Measurements from ENCODE around the gene APH1B. TPM values are rescaled to one million over a fixed set of nuclear protein-coding genes. Genes with fewer than 3 reads are reported as not detected.

The APH1B gene
- total and polyA plus RNA-seq, 7 donors = 1.8 to 11.0 (median 7.9) TPM

DNA sequence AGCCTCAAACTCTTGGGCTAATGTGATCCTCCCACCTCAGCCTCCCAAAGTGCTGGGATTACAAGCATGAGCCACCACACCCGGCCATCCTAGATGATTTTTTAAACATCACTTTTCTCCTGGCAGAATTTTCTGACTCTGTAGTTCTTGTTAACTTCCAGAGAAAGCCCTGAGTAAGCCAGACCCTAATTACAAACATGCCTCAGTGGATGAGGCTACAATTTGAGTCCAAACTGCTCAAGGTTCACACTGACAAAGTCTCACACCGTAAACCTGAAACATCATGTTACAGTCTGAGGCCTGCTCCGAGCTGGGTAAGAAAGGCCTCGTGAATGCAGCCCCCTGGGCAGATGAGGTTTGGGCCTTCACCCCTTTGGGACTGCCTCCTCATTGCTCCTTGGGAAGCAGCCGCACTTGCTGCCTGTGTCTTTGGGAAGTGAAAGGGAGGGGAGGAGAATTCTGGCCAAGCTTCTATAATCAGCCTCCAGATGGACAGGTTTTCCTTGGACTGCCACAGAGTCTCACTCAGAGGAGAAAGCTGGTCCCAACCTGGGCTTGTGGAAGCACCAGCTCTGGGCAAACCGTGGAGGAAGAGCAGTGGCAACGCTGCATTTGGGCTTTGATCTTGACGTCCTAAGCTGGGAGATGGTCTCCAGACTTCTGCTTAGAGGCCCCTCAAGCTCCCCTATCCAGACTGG is 58.3 kb downstream of the APH1B start:
- 85 to 89% methylated on average over 8 of the region's 8 CpGs for WGBS, 2 donors
- Histone ChIP-seq H3K36me3 (no peaks in the 10 kb centered on the region), H3K9me3 (no peaks in the 10 kb centered on the region), H3K4me3 (no peak overlapping the region), H3K27me3 (no peaks in the 10 kb centered on the region), H3K27ac (no peak overlapping the region), H3K4me1 (peaks cover 0 to 21% (median 12%) of the 10 kb centered on the region in 4 donors)
- intact Hi-C loops (cut with DNase I) = no loop called here
- no peak for DNase-seq
- no peak for TF ChIP-seq POLR2A (IDR thresholded peaks at IDR 0.05)
- TF ChIP-seq EP300 (IDR thresholded peaks at IDR 0.05) = no peak
- no peak for TF ChIP-seq POLR2AphosphoS5 (IDR thresholded peaks at IDR 0.05)
- TF ChIP-seq, protein P1, sequence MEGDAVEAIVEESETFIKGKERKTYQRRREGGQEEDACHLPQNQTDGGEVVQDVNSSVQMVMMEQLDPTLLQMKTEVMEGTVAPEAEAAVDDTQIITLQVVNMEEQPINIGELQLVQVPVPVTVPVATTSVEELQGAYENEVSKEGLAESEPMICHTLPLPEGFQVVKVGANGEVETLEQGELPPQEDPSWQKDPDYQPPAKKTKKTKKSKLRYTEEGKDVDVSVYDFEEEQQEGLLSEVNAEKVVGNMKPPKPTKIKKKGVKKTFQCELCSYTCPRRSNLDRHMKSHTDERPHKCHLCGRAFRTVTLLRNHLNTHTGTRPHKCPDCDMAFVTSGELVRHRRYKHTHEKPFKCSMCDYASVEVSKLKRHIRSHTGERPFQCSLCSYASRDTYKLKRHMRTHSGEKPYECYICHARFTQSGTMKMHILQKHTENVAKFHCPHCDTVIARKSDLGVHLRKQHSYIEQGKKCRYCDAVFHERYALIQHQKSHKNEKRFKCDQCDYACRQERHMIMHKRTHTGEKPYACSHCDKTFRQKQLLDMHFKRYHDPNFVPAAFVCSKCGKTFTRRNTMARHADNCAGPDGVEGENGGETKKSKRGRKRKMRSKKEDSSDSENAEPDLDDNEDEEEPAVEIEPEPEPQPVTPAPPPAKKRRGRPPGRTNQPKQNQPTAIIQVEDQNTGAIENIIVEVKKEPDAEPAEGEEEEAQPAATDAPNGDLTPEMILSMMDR (IDR thresholded peaks at IDR 0.05) = no peak

DNA sequence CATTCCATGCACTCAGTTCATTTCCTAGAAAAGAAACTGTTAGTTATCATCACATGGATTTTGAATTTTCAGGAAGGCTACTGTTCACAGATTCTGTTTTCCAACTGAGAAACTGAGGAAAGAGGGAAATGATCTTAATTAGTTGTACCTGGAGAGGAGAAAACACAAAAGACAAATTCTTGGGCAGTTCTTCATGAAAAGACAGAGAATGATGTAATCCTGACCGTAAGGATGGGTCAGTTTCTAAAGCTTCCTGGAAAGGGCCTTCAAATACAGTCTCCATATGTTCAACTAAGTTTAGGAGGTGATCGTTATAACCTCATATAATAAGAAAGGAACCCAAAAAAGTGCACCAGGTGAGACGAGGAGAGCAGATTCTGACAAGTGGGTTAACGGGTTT is 59.6 kb downstream of the APH1B start:
- no peak for DNase-seq
- Histone ChIP-seq H3K27ac (no peak overlapping the region), H3K27me3 (no peaks in the 10 kb centered on the region), H3K9me3 (no peaks in the 10 kb centered on the region), H3K4me1 (peaks cover 0 to 10% (median 7%) of the 10 kb centered on the region in 4 donors), H3K36me3 (no peaks in the 10 kb centered on the region), H3K4me3 (no peak overlapping the region)
- intact Hi-C loops (cut with DNase I) = no loop called here
- TF ChIP-seq EP300 (IDR thresholded peaks at IDR 0.05) (no peak), POLR2A (IDR thresholded peaks at IDR 0.05) (no peak), POLR2AphosphoS5 (IDR thresholded peaks at IDR 0.05) (no peak)
- TF ChIP-seq, protein P1 (IDR thresholded peaks at IDR 0.05) = no peak
- WGBS, 2 donors = 90 to 95% methylated on average over 4 of the region's 4 CpGs

GRCh38 chr15:63338170-63338569 is 60.8 kb downstream of the APH1B start:
- TF ChIP-seq, protein P1 (IDR thresholded peaks at IDR 0.05) = no peak
- no peak for TF ChIP-seq POLR2A (IDR thresholded peaks at IDR 0.05)
- no peak for TF ChIP-seq POLR2AphosphoS5 (IDR thresholded peaks at IDR 0.05)
- no peaks in the 10 kb centered on the region for H3K9me3 ChIP-seq
- no peak overlapping the region for H3K4me3 ChIP-seq
- no peak overlapping the region for H3K27ac ChIP-seq
- no peaks in the 10 kb centered on the region for H3K27me3 ChIP-seq
- no peak for DNase-seq
- intact Hi-C loops (cut with DNase I) = no loop called here
- H3K36me3 ChIP-seq = no peaks in the 10 kb centered on the region
- H3K4me1 ChIP-seq = no peaks in the 10 kb centered on the region

DNA sequence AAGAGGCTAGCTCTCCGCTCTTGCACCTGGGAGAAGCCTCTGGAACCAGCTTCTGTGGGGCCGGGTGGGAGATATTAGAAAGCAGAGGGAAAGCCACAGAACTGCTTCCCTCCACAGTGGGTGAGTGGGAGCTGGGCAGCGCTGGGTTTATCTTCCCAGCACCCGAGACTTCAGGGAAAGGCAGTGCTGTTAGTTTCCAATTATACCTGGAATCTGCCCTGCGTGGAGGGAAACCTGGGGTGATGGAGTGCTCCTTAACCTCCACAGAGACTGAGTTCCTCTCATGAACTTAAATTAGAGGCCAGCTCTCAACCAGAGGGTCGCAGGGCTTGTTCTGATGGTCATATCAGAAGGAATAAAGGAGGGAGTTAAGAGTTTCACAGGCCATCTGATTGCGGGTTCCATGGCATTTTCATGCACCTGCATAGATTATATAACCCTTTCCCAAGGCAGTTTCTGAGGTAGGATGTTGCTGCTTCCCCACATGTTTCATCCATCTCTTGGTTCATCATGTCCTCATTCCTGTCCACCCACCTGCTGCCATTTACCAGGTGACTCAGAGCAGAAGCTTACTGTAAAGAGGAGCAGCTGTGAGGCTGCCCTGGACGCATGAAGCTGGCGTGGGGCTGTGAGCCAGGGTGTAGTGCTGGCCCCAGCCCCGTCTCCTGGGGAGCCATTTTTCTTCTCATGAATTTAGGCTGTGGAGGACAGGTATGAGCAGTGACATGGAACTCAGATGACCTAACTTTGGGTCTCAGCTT is 61.8 kb downstream of the APH1B start:
- H3K4me3 ChIP-seq = no peak overlapping the region
- no peaks in the 10 kb centered on the region for H3K36me3 ChIP-seq
- intact Hi-C loops (cut with DNase I) = no loop called here
- TF ChIP-seq EP300 (IDR thresholded peaks at IDR 0.05) = no peak
- TF ChIP-seq, protein P1 (IDR thresholded peaks at IDR 0.05) = no peak
- no peak for TF ChIP-seq POLR2AphosphoS5 (IDR thresholded peaks at IDR 0.05)
- no peak for TF ChIP-seq POLR2A (IDR thresholded peaks at IDR 0.05)
- WGBS, 2 donors = 88 to 93% methylated on average over 10 of the region's 10 CpGs
- H3K27ac ChIP-seq = no peak overlapping the region
- no peak for DNase-seq
- no peaks in the 10 kb centered on the region for H3K4me1 ChIP-seq
- H3K27me3 ChIP-seq = no peaks in the 10 kb centered on the region
- H3K9me3 ChIP-seq = no peaks in the 10 kb centered on the region

All from sigmoid colon (tissue), 7 donors.